Neuronal stem cell (in vitro differentiated cells): ENCODE data around the gene DUOXA1.
"Not testable (repeated sequence)": the region's sequence is repeated elsewhere in the genome, so short reads cannot be mapped to it uniquely, and the experiment has no call there.

Experiments used
- DNase-seq: peaks from one replicate; pipeline ENCODE4 v3.0.0-alpha.2; 2013; ENCODE audit warnings: low spot score
- H2AFZ ChIP-seq: one replicate; pipeline ENCODE4 v1.6.1; 2013; ENCODE audit warnings: mild to moderate bottlenecking, low read length, inconsistent platforms
- H2AK5ac ChIP-seq: 2 replicates; pipeline ENCODE4 v1.6.1; 2013; ENCODE audit warnings: low read depth, mild to moderate bottlenecking, inconsistent platforms, low read length, moderate library complexity, mixed read lengths
- H2BK120ac ChIP-seq: 2 replicates; pipeline ENCODE4 v1.6.1; 2013; ENCODE audit warnings: low read depth, mild to moderate bottlenecking, inconsistent platforms, low read length, moderate library complexity, mixed read lengths
- H2BK12ac ChIP-seq: one replicate; pipeline ENCODE4 v1.6.1; 2013; ENCODE audit warnings: low read length, inconsistent platforms
- H2BK15ac ChIP-seq: 2 replicates; pipeline ENCODE4 v1.6.1; 2013; ENCODE audit warnings: mild to moderate bottlenecking, low read length, inconsistent platforms, mixed read lengths
- H2BK5ac ChIP-seq: one replicate; pipeline ENCODE4 v1.6.1; 2013; ENCODE audit warnings: inconsistent platforms, mild to moderate bottlenecking, low read length, moderate library complexity
- H3K14ac ChIP-seq: one replicate; pipeline ENCODE4 v1.6.1; 2013; ENCODE audit warnings: low read length, inconsistent platforms
- H3K18ac ChIP-seq: 2 replicates; pipeline ENCODE4 v1.6.1; 2013; ENCODE audit warnings: low read length, inconsistent platforms
- H3K23ac ChIP-seq: 2 replicates; pipeline ENCODE4 v1.6.1; 2013; ENCODE audit warnings: low read depth, mild to moderate bottlenecking, mixed read lengths, low read length, inconsistent platforms; ENCODE audit not compliant: poor library complexity
- H3K27ac ChIP-seq: replicated peaks from 3 replicates; pipeline ENCODE4 v1.5.1; 2013; ENCODE audit warnings: low read length, inconsistent platforms
- H3K27me3 ChIP-seq, 3 experiments: 2 replicates each; pipeline ENCODE4 v1.6.1; 2013; ENCODE audit warnings: low read length in 3 of 3, mild to moderate bottlenecking in 2 of 3, inconsistent platforms in 1 of 3, low read depth in 1 of 3, mixed read lengths in 1 of 3, moderate library complexity in 1 of 3; ENCODE audit not compliant: control insufficient read depth in 3 of 3, insufficient read depth in 3 of 3
- H3K36me3 ChIP-seq, 2 donors: replicated peaks in 1 of 2; 2 replicates each; pipeline ENCODE4 v1.6.1; 2013; ENCODE audit warnings: low read length in 2 of 2; ENCODE audit not compliant: control insufficient read depth in 2 of 2, insufficient read depth in 2 of 2
- H3K4ac ChIP-seq: 2 replicates; pipeline ENCODE4 v1.6.1; 2013; ENCODE audit warnings: inconsistent platforms, mild to moderate bottlenecking, low read length, moderate library complexity
- H3K4me1 ChIP-seq, 2 donors: 1 replicate in 1 of 2; 2 replicates in 1 of 2; pipeline ENCODE4 v1.6.1; 2013; ENCODE audit warnings: low read length in 2 of 2, low read depth in 1 of 2; ENCODE audit not compliant: control insufficient read depth in 2 of 2, insufficient read depth in 1 of 2
- H3K4me2 ChIP-seq: one replicate; pipeline ENCODE4 v1.6.1; 2013; ENCODE audit warnings: mild to moderate bottlenecking, low read length, inconsistent platforms; ENCODE audit not compliant: insufficient read depth, poor library complexity, severe bottlenecking
- H3K4me3 ChIP-seq, 2 donors: 2 replicates each; pipeline ENCODE4 v1.5.1; 2013; ENCODE audit warnings: low read length in 2 of 2, mild to moderate bottlenecking in 2 of 2, inconsistent platforms in 1 of 2, moderate library complexity in 1 of 2
- H3K79me1 ChIP-seq: one replicate; pipeline ENCODE4 v1.6.1; 2013; ENCODE audit warnings: low read depth, mild to moderate bottlenecking, inconsistent platforms, low read length, moderate library complexity
- H3K9ac ChIP-seq: one replicate; pipeline ENCODE4 v1.6.1; 2013; ENCODE audit warnings: mild to moderate bottlenecking, low read depth, low read length, inconsistent platforms; ENCODE audit not compliant: poor library complexity
- H3K9me3 ChIP-seq, 2 donors: replicated peaks in 1 of 2; 2 replicates each; pipeline versions ENCODE3 to v1.6.1; 2013; ENCODE audit warnings: low read length in 2 of 2, mild to moderate bottlenecking in 2 of 2, inconsistent platforms in 1 of 2, low read depth in 1 of 2, mixed read lengths in 1 of 2, moderate library complexity in 1 of 2; ENCODE audit not compliant: control insufficient read depth in 2 of 2, insufficient read depth in 1 of 2
- H4K8ac ChIP-seq: one replicate; pipeline ENCODE4 v1.6.1; 2013; ENCODE audit warnings: low read depth, mild to moderate bottlenecking, inconsistent platforms, low read length, moderate library complexity
- H4K91ac ChIP-seq: one replicate; pipeline ENCODE4 v1.6.1; 2013; ENCODE audit warnings: low read length, low read depth, mild to moderate bottlenecking, inconsistent platforms; ENCODE audit not compliant: poor library complexity
- WGBS, 2 donors: extraction: QIAGEN DNeasy Blood & Tissue Kit; methylation state at CpG; one replicate each; pipeline ENCODE4 v1.1.7; 2013; ENCODE audit warnings: missing lambda C conversion rate in 2 of 2, mixed read lengths in 1 of 2; ENCODE audit not compliant: insufficient read length in 2 of 2, insufficient replicate concordance in 1 of 2; ENCODE audit errors: extremely low coverage in 2 of 2; 5-methylcytosine and 5-hydroxymethylcytosine counted together

Gene DUOXA1

DNA sequence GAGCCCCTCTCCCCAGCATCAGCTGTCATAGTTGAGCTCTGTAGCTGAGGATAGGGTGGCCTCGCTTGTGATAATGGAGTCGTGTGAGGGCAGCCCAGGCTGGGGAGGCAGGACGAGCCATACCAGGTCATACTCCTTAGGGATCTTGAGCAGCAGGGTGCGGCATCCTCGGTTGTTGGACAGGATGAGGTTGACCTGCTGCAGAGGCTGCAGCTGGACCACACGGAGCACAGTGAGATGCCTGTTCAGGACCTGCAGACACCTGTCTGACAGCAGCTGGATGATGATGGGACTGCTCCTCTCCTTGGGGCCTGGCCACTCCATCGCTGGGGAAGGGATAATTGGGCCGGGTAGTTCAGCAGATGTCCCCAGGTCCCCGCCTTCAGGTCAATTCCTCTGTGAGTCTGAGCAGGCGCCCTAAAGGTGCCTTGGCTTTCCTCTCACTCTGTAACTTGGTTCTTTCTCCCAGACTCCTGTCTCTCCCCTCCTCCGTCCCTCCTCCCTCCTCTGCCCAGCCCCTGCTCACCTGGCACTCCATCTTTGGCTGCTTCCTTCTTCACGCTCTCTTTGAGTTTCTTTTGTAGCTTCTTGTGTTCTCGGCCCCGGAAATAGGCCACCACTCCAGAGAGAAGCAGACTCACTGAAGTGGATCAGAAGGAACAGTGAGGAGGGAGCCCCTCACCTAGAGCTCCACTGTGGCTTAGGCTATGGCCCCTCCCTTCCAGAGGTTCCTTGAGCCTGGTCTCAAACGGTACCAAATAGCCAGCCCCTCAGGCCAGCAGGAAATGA is 23.5 kb downstream of the DUOXA1 start:
- H3K18ac ChIP-seq, result peak overlapping the region; percentile 65
- H3K27me3 ChIP-seq, result peaks cover 8 to 77% (median 21%) of the 10 kb centered on the region in 3 experiments
- no CpG with 5 or more reads among the region's 15 CpGs for WGBS, 2 donors

GRCh38 chr15:45105586-45105985 is 24.1 kb downstream of the DUOXA1 start:
- WGBS, 2 donors, result no CpG with 5 or more reads among the region's 11 CpGs

More for the DNA sequence above, 23.5 kb downstream of the DUOXA1 start:
- Histone ChIP-seq H3K36me3 (no peaks in the 10 kb centered on the region), H3K4me1 (peaks cover 2 to 6% of the 10 kb centered on the region in 2 donors), H2BK5ac (no peak overlapping the region), H3K9me3 (peaks cover 0 to 3% of the 10 kb centered on the region in 2 donors), H3K4ac (no peak overlapping the region), H3K4me3 (no peak overlapping the region), H3K4me2 (no peak overlapping the region), H3K9ac (no peak overlapping the region), H2BK120ac (no peak overlapping the region), H4K8ac (no peak overlapping the region), H2BK15ac (no peak overlapping the region), H3K79me1 (no peaks in the 10 kb centered on the region), H3K23ac (no peak overlapping the region), H3K14ac (peak overlapping the region; percentile 6), H4K91ac (no peak overlapping the region), H2AK5ac (peak overlapping the region; percentile 41), H3K27ac (no peak overlapping the region), H2AFZ (no peak overlapping the region), H2BK12ac (peak overlapping the region; percentile 35)
- DNase-seq, result no peak

DNA sequence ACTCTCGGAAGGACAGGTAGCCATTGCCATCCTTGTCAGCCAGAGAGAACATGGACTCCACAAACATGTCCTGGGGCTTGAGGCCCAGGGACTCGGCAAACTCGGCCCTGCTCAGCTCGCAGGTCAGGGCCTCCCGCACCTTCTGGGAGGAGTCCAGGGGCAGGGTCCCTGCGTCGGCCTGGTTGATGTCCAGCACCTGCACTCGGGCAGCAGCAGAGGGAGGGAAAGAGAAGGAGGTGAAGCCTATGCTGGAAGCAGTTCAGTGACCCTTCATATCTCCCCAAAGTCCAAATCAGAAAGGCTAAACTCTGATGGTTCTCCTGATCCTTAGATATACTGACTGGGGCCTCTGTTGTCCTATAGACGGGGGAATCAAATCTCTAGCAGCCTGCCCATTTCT is 25.5 kb downstream of the DUOXA1 start:
- Histone ChIP-seq H3K27me3 (peaks cover 2 to 65% (median 5%) of the 10 kb centered on the region in 3 experiments), H3K4me1 (peaks cover 4 to 15% of the 10 kb centered on the region in 2 donors)
- not testable (repeated sequence) for H3K27ac ChIP-seq, H3K18ac ChIP-seq, H2AK5ac ChIP-seq, DNase-seq, H3K23ac ChIP-seq, H3K36me3 ChIP-seq, H3K9me3 ChIP-seq, H3K4me2 ChIP-seq, H2BK15ac ChIP-seq, H3K4me3 ChIP-seq, H2AFZ ChIP-seq, H2BK12ac ChIP-seq, H2BK5ac ChIP-seq, H4K8ac ChIP-seq, H2BK120ac ChIP-seq, H3K9ac ChIP-seq, H3K4ac ChIP-seq, H4K91ac ChIP-seq, H3K14ac ChIP-seq, H3K79me1 ChIP-seq
- no CpG with 5 or more reads among the region's 9 CpGs for WGBS, 2 donors

More at GRCh38 chr15:45105586-45105985, 24.1 kb downstream of the DUOXA1 start:
- DNase-seq, result no peak
- Histone ChIP-seq H3K79me1 (no peaks in the 10 kb centered on the region), H3K27me3 (peaks cover 8 to 75% (median 19%) of the 10 kb centered on the region in 3 experiments), H2BK120ac (no peak overlapping the region), H3K4me3 (no peak overlapping the region), H2BK5ac (no peak overlapping the region), H3K36me3 (no peaks in the 10 kb centered on the region), H3K9me3 (peaks cover 0 to 3% of the 10 kb centered on the region in 2 donors), H3K4ac (no peak overlapping the region), H3K14ac (no peak overlapping the region), H3K4me2 (no peak overlapping the region), H3K23ac (no peak overlapping the region), H4K8ac (no peak overlapping the region), H3K18ac (peak overlapping the region; percentile 14), H2AK5ac (no peak overlapping the region), H2BK12ac (no peak overlapping the region), H3K27ac (no peak overlapping the region), H3K4me1 (peaks cover 4 to 12% of the 10 kb centered on the region in 2 donors), H3K9ac (no peak overlapping the region), H2BK15ac (no peak overlapping the region), H4K91ac (no peak overlapping the region), H2AFZ (no peak overlapping the region)

- Histone ChIP-seq H3K4me3 (no peak overlapping the region), H3K27me3 (peaks cover 0 to 53% (median 0%) of the 10 kb centered on the region in 3 experiments), H3K79me1 (no peaks in the 10 kb centered on the region), H3K4me1 (peaks cover 4 to 15% of the 10 kb centered on the region in 2 donors), H3K27ac (no peak overlapping the region), H3K4me2 (no peak overlapping the region), H3K18ac (no peak overlapping the region), H3K4ac (peak overlapping the region; percentile 8), H2BK120ac (no peak overlapping the region), H2BK15ac (peak overlapping the region; percentile 31), H3K9ac (no peak overlapping the region), H2BK5ac (no peak overlapping the region), H3K23ac (no peak overlapping the region), H3K9me3 (no peaks in the 10 kb centered on the region), H3K14ac (peak overlapping the region; percentile 25), H2AFZ (no peak overlapping the region), H4K91ac (no peak overlapping the region), H2AK5ac (no peak overlapping the region), H4K8ac (no peak overlapping the region), H3K36me3 (no peaks in the 10 kb centered on the region), H2BK12ac (peak overlapping the region; percentile 52)
- DNase-seq, result no peak
- no CpG with 5 or more reads among the region's 6 CpGs for WGBS, 2 donors
Observed at GRCh38 chr15:45102226-45102625, 27.5 kb downstream of the DUOXA1 start.
